ENCODE results near the gene MYO19. TPM values are rescaled to one million over a fixed set of nuclear protein-coding genes. Genes with fewer than 3 reads are reported as not detected.
A peak's percentile ranks its signal among the peaks of the same experiment; 100 is the strongest.
"Not testable (repeated sequence)": the region's sequence is repeated elsewhere in the genome, so short reads cannot be mapped to it uniquely, and the experiment has no call there.

Gene MYO19
- total and polyA plus RNA-seq, 9 of the 15 experiments (the other 6 are each of a cell fraction or from before 2014, with no cell fraction given) = 21.6 to 176 (median 129) TPM

GRCh38 chr17:36508439-36508838 is 26.2 kb downstream of the MYO19 start:
- in situ Hi-C loops (cut with MboI); H3K79me2 ChIP-seq (ENCODE audit: control insufficient read depth, insufficient read depth, low read length); H3K27me3 ChIP-seq (ENCODE audit: control insufficient read depth in 2 of 2, insufficient read depth in 2 of 2, low read length in 2 of 2); H3K27ac ChIP-seq (ENCODE audit: extremely low read depth, low read depth, low read length); H2AFZ ChIP-seq (ENCODE audit: low read depth, low read length); H3K4me2 ChIP-seq (ENCODE audit: insufficient read depth, low read length); H3K4me3 ChIP-seq; FAIRE-seq; intact Hi-C loops (cut with micrococcal nuclease); H3K9me3 ChIP-seq (replicated peaks; ENCODE audit: control insufficient read depth, insufficient read depth, low read depth, low read length); BruUV-seq (replicated peaks); H4K20me1 ChIP-seq (replicated peaks; ENCODE audit: control insufficient read depth, insufficient read depth, low read length); DNase-seq (ENCODE audit: extremely low read depth in 1 of 4, low spot score in 3 of 4); POLR2A ChIA-PET; H3K9me1 ChIP-seq (ENCODE audit: control insufficient read depth, insufficient read depth, low read length); H3K4me1 ChIP-seq (replicated peaks in 1 of 2; ENCODE audit: control insufficient read depth in 2 of 2, insufficient read depth in 2 of 2, low read length in 2 of 2); CTCF ChIA-PET (ENCODE audit: low intra/inter-chr PET ratio); ATAC-seq; H3K9ac ChIP-seq (ENCODE audit: insufficient read depth in 1 of 2, low read depth in 2 of 2, low read length in 2 of 2): not testable (repeated sequence)
- 82% methylated on average over 2 of the region's 2 CpGs for WGBS (ENCODE audit: insufficient coverage, low coverage, missing lambda C conversion rate)
- peak; percentile 86 for TF ChIP-seq ZNF121 (CRISPR knock-in tag; conservative IDR thresholded peaks at IDR 0.05)
- TF ChIP-seq RBM25 (IDR thresholded peaks at IDR 0.05; ENCODE audit: low read depth, low read length, severe bottlenecking) = peak; percentile 34
- peaks cover 97% of the 10 kb centered on the region for H3K36me3 ChIP-seq (ENCODE audit: control insufficient read depth, insufficient read depth, low read length)

- Histone ChIP-seq H3K79me2 (ENCODE audit: control insufficient read depth, insufficient read depth, low read length) (no peaks in the 10 kb centered on the region), H3K36me3 (ENCODE audit: control insufficient read depth, insufficient read depth, low read length) (peaks cover 97% of the 10 kb centered on the region)
- TF ChIP-seq NCOA6 (IDR thresholded peaks at IDR 0.05) = no peak
- no peak for TF ChIP-seq ZNF407 (IDR thresholded peaks at IDR 0.05; ENCODE audit: low read depth)
- no peak for TF ChIP-seq THRA (IDR thresholded peaks at IDR 0.05)
Measured at GRCh38 chr17:36507266-36507665, 27.4 kb downstream of the MYO19 start.

More at GRCh38 chr17:36507266-36507665, 27.4 kb downstream of the MYO19 start:
- no peak overlapping the region for H3K27ac ChIP-seq (ENCODE audit: extremely low read depth, low read depth, low read length)
- 92% methylated on average over 6 of the region's 6 CpGs for WGBS (ENCODE audit: insufficient coverage, low coverage, missing lambda C conversion rate)
- no peak overlapping the region for H3K9ac ChIP-seq (ENCODE audit: insufficient read depth in 1 of 2, low read depth in 2 of 2, low read length in 2 of 2)
- ChIA-PET CTCF (ENCODE audit: low intra/inter-chr PET ratio) (no interaction called here), POLR2A (interaction anchor here (0.6 to 1.1 kb wide), 3 partner anchors 9 to 22 kb away, joined by 3 read pairs; no protein-coding TSS in a partner anchor)
- intact Hi-C loops (cut with micrococcal nuclease) = no loop called here
- no TSS peak for BruUV-seq (replicated peaks)
- H3K27me3 ChIP-seq (ENCODE audit: control insufficient read depth in 2 of 2, insufficient read depth in 2 of 2, low read length in 2 of 2) = no peaks in the 10 kb centered on the region
- H3K4me2 ChIP-seq (ENCODE audit: insufficient read depth, low read length) = no peak overlapping the region
- FAIRE-seq = no peak
- H3K4me3 ChIP-seq = no peak overlapping the region
- no peak for ATAC-seq
- DNase-seq (ENCODE audit: extremely low read depth in 1 of 4, low spot score in 3 of 4) = no peak
- H3K9me1 ChIP-seq (ENCODE audit: control insufficient read depth, insufficient read depth, low read length) = no peaks in the 10 kb centered on the region
- in situ Hi-C loops (cut with MboI) = no loop called here
- no peaks in the 10 kb centered on the region for H3K9me3 ChIP-seq (replicated peaks; ENCODE audit: control insufficient read depth, insufficient read depth, low read depth, low read length)
- H4K20me1 ChIP-seq (replicated peaks; ENCODE audit: control insufficient read depth, insufficient read depth, low read length) = no peaks in the 10 kb centered on the region; the same call in 1 of the 2 replicates
- H2AFZ ChIP-seq (ENCODE audit: low read depth, low read length) = no peak overlapping the region
- H3K4me1 ChIP-seq (replicated peaks in 1 of 2; ENCODE audit: control insufficient read depth in 2 of 2, insufficient read depth in 2 of 2, low read length in 2 of 2) = peaks cover 0 to 6% of the 10 kb centered on the region in 2 experiments; a peak in 1 of 5 replicates

Data from K562 (cell line).